Right ventricle myocardium inferior (tissue), 1 donor: ENCODE data around the gene KCNC3. TPM values are rescaled to one million over a fixed set of nuclear protein-coding genes. Genes with fewer than 3 reads are reported as not detected.

Experiments
- ATAC-seq: fragments of 200-7000 bp; cut with Tn5 transposase; one replicate; pipeline ENCODE4 v1.9.1; 2020; ENCODE audit warnings: mild to moderate bottlenecking, moderate library complexity
- DNase-seq: peaks from one replicate; pipeline ENCODE4 v3.0.0; 2021; ENCODE audit errors: missing footprints
- intact Hi-C: fragments of 100-400 bp; cut with DNase I; formaldehyde crosslinking; loops from one replicate; pipeline ENCODE4 v1.11.0; 2022
- total RNA-seq: library from RNA; stranded (reverse); fragmentation: NEBNext Ultra II Directional; extraction: Animal tissue kit (Norgen Biotek cat#: 25700); gene quantifications from one replicate; pipeline ENCODE4 v1.2.1, GENCODE V29; 2021
- donor health status: DM: no; HTN: yes; CAD: no; lungs with severe emphysema.

The KCNC3 gene
- total RNA-seq, 1 donor from 2014 or later, result 1.7 TPM

- no peak for ATAC-seq
- intact Hi-C loops, result no loop called here
- DNase-seq, result no peak
Measured at GRCh38 chr19:50292216-50292827, 36.9 kb downstream of the KCNC3 start.

DNA sequence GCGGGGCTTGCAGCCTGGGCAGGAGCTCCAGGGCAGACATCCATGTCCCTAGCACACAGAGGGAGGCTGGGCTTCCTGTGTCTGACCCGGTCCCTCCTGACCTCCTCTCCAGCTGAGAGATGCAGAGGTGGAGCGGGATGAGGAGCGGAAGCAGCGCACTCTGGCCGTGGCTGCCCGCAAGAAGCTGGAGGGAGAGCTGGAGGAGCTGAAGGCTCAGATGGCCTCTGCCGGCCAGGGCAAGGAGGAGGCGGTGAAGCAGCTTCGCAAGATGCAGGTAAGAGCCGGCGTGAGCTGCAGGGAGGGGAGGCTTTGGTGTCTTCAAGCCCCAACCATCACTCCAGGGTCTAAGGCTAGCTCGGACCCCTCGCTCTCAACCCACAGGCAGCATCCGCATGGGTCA is 38.4 kb downstream of the KCNC3 start:
- no peak for ATAC-seq
- intact Hi-C loops, result no loop called here
- no peak for DNase-seq

- intact Hi-C loops, result no loop called here
- ATAC-seq (no peak), DNase-seq (no peak)
Measured at GRCh38 chr19:50290011-50290410, 39.2 kb downstream of the KCNC3 start.

DNA sequence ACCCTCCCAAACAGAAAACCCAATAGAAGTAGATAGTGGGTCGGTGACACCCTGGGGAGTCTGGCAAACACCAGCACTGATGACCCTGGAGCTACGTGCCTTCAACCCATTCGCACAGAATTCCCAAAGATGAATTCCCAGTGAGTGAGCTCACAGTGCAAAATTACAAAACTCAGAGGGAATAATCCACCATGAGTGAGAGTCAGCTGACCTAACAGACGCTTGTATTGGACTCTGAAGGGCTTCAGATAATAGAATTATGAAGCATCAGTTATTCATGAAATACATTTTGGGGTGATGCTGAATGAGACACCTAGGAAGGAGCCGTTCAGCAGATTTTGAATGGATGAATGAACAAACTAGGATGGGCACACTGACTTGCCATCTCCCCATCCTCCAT is 40.2 kb downstream of the KCNC3 start:
- ATAC-seq (no peak), DNase-seq (no peak)
- intact Hi-C loops, result no loop called here

- ATAC-seq, result no peak
- no peak for DNase-seq
- intact Hi-C loops, result no loop called here
Measured at GRCh38 chr19:50287331-50287730, 41.8 kb downstream of the KCNC3 start.

- intact Hi-C loops, result no loop called here
- no peak for ATAC-seq
- no peak for DNase-seq
Measured at GRCh38 chr19:50286443-50286842, 42.7 kb downstream of the KCNC3 start.

DNA sequence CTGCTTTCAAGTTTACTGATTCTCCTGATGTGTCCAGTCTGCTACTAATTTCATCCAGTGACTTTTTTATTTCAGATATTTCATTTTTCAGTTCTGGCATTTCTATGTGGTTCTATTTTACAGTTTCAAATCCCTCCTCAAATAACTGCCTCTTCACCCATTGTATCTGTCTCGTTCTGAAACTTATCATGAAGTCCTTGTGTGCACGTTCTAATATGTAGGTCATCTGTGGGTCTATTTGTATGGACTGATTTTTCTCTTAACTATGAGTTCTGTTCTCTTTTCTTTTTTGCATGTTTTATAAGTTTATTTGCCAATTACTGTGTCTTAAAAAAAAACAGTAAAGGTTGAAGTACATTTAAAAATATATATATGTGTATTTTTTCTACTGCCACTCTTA is 43.3 kb downstream of the KCNC3 start:
- intact Hi-C loops, result no loop called here
- DNase-seq (no peak), ATAC-seq (no peak)

DNA sequence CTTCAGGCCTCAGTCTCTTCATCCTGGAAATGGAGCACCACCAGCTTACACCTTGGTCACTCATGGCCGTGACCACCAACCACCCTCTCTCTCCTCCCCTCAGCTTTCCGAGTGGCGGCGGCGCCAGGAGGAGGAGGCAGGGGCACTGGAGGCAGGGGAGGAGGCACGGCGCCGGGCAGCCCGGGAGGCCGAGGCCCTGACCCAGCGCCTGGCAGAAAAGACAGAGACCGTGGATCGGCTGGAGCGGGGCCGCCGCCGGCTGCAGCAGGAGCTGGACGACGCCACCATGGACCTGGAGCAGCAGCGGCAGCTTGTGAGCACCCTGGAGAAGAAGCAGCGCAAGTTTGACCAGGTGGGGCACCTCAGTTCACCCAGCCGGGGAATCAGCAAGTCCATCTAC is 47.7 kb downstream of the KCNC3 start:
- intact Hi-C loops, result no loop called here
- ATAC-seq, result no peak

DNA sequence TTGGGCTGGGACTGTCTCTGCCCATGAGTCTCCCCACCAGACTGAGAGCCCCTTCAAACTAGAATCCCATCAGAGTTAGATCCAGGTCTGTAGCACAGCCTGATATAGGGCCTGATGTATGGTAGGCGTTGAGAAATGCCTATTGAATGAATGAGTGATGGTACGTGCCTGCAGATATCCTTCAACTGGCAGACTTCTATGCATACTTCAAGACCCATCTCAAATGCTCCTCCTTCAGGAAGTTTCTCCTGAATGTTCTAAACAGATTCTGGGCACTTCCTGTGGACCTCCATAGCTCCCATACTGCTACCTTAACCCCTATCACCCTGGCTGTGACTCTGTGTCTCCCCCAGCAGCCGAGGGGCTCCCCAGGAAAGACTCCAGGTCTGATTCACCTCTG is 48.2 kb downstream of the KCNC3 start:
- no peak for DNase-seq
- intact Hi-C loops, result no loop called here
- no peak for ATAC-seq

More for the DNA sequence above, 47.7 kb downstream of the KCNC3 start:
- DNase-seq, result no peak

DNA sequence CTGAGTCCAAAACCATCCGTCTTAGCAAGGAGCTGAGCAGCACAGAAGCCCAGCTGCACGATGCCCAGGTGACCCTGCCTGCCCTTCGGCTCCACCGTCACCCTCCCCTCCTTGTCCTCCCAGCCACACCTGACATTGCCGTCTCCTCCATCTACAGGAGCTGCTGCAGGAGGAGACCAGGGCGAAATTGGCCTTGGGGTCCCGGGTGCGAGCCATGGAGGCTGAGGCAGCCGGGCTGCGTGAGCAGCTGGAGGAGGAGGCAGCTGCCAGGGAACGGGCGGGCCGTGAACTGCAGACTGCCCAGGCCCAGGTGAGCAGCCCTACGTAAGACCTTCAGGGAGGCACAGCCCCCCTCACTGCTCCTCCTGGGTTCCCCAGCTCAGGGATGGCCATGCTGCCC is 49.1 kb downstream of the KCNC3 start:
- ATAC-seq, result no peak
- intact Hi-C loops, result no loop called here
- DNase-seq, result no peak

DNA sequence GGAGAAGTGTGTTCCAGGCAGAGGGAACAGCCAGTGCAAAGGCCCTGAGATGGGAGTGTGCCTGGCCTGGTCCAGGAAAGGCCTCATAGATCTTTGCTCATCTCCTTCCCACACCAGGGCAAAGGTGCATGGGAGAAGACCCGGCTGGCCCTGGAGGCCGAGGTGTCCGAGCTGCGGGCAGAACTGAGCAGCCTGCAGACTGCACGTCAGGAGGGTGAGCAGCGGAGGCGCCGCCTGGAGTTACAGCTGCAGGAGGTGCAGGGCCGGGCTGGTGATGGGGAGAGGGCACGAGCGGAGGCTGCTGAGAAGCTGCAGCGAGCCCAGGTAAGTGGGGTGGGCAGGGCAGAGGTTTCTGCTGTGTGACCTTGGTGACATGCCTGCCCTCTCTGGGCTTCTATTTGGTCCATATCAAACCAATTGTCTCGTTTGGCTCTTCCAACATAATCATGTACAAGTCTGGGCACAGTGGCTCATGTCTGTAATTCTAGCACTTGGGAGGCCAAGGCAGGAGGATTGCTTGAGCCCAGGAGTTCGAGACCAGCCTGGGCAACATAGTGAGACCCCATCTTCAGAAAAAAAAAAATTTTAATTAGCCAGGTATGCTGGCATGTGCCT is 51.1 kb downstream of the KCNC3 start:
- intact Hi-C loops, result no loop called here

DNA sequence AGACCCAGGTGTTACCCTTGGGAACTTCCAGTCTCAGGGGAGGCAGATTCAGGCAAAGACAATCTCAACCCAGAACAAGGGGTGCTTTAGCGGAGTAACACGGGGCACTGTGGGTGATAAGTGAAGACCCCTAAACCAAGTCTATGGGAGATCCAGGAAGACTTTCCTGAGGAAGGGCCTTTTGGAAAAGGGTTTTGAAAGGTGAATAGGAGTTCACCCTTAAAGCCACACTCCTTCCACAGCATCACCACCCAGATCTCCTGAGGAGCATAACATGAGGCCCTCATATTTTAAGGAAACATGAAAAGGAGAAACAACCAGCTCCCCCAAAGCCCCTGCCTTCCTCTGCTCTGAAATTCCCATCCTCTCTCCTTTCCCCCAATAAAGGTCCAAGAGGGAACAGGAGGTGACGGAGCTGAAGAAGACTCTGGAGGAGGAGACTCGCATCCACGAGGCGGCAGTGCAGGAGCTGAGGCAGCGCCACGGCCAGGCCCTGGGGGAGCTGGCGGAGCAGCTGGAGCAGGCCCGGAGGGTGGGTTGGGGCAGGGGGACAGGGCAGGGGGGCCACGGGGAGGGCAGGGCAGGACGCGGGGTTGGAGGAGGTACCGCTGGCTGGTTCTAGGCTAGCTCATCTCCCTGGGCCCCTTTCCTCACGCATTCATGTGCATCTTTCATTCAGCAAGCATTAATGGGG is 52.7 kb downstream of the KCNC3 start:
- intact Hi-C loops, result no loop called here
- ATAC-seq, result no peak

More for the DNA sequence above, 51.1 kb downstream of the KCNC3 start:
- no peak for ATAC-seq
- DNase-seq, result no peak

DNA sequence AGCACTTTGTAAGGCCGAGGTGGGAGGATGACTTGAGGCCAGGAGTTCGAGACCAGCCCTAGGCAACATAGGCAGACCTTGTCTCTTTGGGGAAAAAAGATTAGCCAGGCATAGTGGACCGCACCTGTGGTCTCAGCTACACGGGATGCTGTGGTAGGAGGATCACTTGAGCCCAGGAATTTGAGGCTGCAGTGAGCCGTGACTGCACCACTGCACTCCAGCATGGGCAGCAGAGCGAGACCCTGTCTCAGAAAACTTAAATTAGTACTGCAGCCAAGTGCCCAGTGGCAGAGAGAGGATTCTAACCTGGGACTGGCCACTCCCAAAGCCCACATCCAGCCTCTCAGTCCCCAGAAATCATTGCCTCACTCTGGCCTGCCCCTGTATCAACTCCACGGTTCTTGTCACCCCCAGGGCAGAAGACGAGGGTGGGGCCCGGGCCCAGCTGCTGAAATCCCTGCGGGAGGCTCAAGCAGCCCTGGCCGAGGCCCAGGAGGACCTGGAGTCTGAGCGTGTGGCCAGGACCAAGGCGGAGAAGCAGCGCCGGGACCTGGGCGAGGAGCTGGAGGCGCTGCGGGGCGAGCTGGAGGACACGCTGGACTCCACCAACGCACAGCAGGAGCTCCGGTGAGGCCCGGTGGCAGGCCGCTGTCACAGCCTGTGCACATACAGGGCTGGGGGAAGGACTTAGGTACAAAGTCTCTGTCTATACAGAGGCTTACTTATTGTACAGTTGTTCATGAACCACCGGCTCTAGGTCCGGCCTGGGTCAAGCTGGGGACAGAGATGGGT is 53.4 kb downstream of the KCNC3 start:
- intact Hi-C loops, result no loop called here
- no peak for DNase-seq
- ATAC-seq, result no peak

More for the DNA sequence above, 52.7 kb downstream of the KCNC3 start:
- no peak for DNase-seq

DNA sequence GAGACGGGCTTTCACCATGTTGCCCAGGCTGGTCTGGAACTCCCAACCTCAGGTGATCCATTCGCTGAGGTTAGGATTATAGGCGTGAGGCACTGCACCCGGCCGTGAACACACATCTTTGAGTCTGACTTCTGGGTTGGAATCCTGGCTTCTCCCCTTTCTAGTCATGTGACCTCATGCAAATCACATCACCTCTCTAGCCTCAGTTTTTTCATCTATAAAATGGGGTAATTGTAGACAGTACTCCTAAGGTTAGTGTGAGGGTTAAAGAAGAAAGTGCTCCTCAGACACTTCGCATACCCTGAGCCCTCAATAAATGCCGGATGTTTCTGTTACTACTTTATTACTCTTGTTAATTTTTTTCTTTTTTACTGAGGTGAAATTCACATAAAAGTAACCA is 55.4 kb downstream of the KCNC3 start:
- no peak for ATAC-seq
- intact Hi-C loops, result no loop called here
- no peak for DNase-seq

GRCh38 chr19:50272263-50272897 is 56.8 kb downstream of the KCNC3 start:
- ATAC-seq, result no peak
- intact Hi-C loops, result no loop called here
- no peak for DNase-seq

DNA sequence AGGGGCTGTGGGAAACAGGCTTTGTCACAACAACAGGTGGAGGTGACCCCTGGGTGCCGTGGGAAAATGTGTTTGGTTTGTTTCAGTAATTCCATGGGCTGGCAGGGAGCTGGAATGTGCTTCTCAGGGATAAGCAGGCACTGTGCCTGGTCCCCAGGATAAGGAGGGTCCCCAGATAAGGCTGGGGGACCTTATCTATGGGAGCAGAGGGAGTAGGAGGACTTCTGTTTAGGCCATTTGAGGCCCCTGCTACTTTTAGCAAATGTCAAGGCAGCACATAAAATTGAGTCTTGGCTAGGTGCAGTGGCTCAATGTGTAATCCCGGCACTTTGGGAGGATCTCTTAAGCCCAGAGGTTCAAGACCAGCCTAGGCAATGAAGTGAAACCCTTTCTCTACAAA is 59.5 kb downstream of the KCNC3 start:
- intact Hi-C loops, result no loop called here
- ATAC-seq (no peak), DNase-seq (no peak)

- no peak for DNase-seq
- ATAC-seq, result no peak
- intact Hi-C loops, result no loop called here
Measured at GRCh38 chr19:50268501-50268900, 60.7 kb downstream of the KCNC3 start.

GRCh38 chr19:50268041-50268440 is 61.1 kb downstream of the KCNC3 start:
- intact Hi-C loops, result no loop called here
- DNase-seq (no peak), ATAC-seq (no peak)

DNA sequence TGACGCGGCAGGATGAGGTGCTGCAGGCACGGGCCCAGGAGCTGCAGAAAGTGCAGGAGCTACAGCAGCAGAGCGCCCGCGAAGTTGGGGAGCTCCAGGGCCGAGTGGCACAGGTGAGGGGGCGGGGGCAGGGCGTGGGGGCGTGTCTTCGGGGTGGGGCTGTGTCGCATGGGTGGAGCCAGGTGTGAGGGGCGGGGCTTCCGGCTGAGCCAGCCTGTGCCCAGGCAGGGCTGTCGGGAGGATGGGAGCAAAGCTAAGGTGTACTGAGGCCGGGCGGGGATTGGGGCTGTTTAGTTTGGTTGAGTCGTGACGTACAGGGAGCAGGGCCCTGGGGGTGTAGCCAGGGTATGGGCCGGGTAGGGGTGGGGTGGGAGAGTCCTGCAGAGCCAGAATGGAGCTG is 62.3 kb downstream of the KCNC3 start:
- DNase-seq, result no peak
- intact Hi-C loops, result no loop called here
- peak; percentile 21 for ATAC-seq
